Cerebellar nuclear complex (tissue), 1 donor: Measurements from ENCODE around the gene GRK1.

Experiments
- DNase-seq, 2 experiments: peaks; one replicate each; lab custom pipeline; 2025; lab: John Stamatoyannopoulos, UW

Gene GRK1

GRCh38 chr13:113758651-113759524 is 91.9 kb downstream of the GRK1 start, which contains the start of gene TMEM255B:
TMEM255B (plus strand) TSS chr13:113759226; CDS start chr13:113759270, 44 bp downstream.
- DNase-seq: no peak

GRCh38 chr13:113759525-113760137 is 92.6 kb downstream of the GRK1 start:
- no peak for DNase-seq

GRCh38 chr13:113761136-113761535 is 94.1 kb downstream of the GRK1 start:
- no peak for DNase-seq

DNA sequence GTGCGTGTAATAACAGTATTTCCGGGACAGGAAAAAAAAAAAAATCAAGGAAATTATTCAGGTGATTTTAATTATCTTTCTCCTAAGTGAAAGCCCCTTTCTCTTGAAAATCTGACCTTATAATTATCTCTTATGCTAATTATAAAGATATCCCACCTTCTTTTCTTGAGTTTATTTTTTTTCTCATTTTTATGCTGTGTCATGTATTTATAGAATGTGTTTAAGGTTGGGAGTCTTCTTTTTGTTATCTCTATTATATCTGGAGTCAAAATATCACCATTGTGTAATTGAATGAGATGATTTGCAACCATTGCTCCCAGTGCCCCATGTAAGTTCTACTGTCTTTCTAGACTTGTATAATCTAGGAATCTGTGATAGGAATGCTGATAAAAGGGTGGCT is 95.1 kb downstream of the GRK1 start:
- DNase-seq: no peak

GRCh38 chr13:113762538-113762937 is 95.5 kb downstream of the GRK1 start:
- no peak for DNase-seq

DNA sequence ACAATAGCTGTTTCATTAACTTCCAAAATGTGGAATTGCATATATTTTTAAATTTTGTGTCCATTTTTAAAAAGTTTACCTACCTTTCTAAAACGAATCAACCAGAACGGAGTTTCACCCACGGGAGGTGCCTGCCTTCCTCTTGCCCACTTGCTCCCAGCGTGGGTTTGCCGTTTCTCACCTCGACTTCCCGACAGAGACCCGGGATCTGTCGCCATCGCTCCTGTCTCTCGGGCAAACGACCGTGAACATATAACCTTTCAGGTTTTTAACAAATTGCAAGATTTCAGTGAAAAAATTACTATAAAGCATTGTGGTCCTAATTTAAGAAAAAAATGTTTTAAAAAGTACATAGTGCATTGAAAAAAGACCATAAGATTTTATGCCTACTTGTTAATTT is 96.2 kb downstream of the GRK1 start:
- no peak for DNase-seq

GRCh38 chr13:113763961-113764792 is 97.2 kb downstream of the GRK1 start:
- no peak for DNase-seq

GRCh38 chr13:113764793-113765563 is 98.0 kb downstream of the GRK1 start:
- no peak for DNase-seq

DNA sequence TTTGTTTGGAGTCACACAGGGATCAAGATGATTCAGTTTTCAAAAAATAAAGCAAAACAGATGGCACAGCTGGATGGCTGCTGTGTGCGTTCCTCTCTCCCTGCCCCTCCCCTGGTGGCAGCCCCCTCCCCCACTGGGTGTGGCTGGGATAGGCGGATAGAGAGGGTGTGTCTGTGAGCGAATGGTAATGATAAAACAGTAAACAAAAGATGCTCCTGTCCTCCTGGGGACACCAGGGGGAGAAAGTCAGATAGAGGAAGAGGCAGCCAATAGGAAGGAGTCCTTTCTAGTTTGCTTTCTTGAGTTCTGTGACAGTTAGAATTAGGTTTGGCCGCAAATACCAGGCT is 98.5 kb downstream of the GRK1 start:
- DNase-seq: no peak

DNA sequence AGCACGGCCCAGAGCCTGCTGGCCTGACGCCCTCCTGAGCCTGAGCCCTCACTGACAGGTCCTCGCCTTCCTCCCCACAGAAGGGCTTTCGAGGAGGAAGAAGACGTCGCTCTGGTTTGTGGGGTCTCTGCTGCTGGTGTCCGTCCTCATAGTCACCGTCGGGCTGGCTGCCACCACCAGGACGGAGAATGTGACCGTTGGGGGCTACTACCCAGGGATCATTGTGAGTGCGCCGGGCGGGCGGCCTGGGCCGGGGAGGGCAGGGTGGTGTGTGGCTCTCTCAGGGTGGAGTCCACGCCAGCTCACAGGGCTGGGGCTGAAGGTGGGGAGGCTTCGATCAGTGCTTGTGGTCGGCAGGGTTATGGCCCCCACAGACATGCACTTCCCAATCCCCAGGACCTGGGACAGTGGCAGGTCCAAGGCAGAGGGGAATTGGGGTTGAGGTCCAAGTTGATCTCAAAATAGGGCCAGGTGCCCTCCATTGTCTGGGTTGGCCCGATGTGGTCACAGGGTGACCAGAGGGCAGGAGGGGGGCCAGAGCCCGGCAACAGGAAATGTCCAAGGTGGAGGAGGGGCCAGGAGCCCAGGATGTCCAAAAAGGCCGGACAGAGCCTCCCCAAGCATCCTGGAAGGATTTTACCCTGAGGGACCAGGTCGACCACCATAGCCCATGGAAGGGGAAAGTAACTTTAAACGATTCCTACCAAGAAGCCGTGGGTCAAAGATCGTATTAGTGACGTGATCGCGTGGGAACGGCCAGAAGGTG is 99.2 kb downstream of the GRK1 start:
- no peak for DNase-seq

DNA sequence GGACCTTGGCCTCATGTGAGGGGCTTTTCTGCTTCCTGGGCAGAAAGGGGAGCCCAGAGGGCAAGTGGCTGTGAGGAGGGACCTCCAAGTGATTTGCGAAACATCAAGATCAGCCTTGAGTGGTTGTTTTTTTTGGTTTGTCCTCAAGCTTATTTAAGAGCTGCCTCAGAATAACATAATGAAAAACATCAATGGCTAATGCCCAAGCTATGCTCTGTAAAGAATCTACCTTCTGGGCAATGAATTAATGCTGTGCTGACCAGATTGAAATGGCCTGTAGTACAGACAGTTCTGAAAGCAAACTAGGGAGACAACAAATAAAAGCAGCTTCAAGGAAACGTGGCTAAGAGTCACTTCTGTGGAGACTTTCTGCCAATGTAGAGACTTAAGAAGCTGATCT is 100.3 kb downstream of the GRK1 start:
- DNase-seq: no peak

GRCh38 chr13:113768018-113768905 is 101.2 kb downstream of the GRK1 start:
- no peak for DNase-seq

- no peak for DNase-seq
These were observed 102.1 kb downstream of the GRK1 start for GRCh38 chr13:113769106-113769505.

DNA sequence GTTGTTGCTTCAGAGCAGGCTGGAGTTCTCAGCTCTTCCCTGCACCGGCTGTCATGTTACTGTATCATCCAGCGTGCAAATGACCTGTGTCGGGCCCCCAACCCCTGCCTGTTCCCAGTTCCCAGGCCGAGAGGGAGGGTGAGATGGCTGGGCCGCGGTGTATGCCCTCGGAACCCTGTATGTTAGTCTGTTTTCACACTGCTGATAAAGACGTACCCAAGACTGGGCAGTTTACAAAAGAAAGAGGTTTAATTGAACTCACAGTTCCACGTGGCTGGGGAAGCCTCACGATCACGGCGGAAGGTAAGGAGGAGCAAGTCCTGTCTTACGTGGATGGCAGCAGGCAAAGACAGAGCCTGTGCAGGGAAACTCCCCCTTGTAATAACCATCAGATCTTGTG is 102.9 kb downstream of the GRK1 start:
- no peak for DNase-seq

GRCh38 chr13:113770441-113770840 is 103.4 kb downstream of the GRK1 start:
- DNase-seq: no peak

DNA sequence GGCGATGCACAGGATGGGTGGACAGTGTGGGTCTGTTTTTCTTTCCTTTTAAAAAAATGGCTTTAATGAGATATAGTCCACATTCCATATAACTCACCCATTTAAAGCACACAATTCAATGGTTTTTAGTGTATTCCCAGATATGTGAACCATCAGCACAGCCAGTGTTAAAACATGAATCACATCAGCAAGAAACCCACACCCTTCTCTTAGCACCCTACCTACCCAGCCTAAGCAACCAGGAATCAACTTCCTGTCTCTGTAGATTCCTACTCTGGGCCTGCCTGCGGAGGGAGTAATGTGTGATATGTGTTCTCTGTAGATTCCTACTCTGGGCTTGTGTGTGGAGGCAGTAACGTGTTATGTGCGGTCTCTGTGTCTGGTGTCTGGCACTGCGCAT is 103.9 kb downstream of the GRK1 start:
- no peak for DNase-seq

GRCh38 chr13:113771709-113772331 is 104.8 kb downstream of the GRK1 start:
- no peak for DNase-seq

DNA sequence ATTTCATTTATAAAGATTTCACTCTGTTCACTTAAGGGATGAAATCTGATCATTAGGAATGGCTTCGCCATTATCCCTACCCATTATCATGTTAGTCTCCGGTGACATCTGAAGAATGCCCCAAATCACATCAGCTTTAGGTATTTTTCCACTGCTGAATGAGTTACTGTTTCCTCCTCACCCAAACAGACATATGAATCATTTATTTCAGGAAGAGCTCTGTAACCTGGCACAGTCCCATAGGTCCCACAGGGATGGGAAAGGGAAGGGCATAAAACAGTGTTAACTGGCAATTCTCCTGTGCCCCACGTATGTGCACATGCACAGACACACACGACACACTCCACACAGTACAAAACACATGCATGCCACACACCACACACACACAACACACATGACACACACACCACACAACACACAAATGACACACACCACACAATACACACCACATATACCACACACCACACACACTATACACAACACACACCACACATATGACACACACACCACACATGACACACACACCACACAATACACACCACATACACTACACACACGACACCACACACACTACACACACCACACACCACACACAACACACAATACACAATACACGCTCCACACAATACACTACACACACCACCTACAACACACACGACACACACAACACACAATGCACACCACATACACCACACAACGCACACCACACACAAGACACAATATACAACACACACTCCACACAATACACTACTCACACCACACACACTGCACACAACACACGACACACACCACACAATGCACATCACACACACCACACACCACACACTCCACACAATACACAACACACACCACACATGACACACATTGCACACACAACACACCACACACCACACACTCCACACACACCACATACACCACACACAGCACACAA is 107.4 kb downstream of the GRK1 start:
- DNase-seq: no peak
